CD4-positive, alpha-beta T cell (primary cell): ENCODE data around the gene REXO5. TPM values are rescaled to one million over a fixed set of nuclear protein-coding genes. Genes with fewer than 3 reads are reported as not detected.

ENCODE experiments used
- ATAC-seq: fragments of 200-7000 bp; cut with Tn5 transposase; one replicate; pipeline ENCODE4 v1.10.0; 2022; ENCODE audit warnings: mild to moderate bottlenecking; ENCODE audit not compliant: poor library complexity
- CTCF ChIA-PET: fragments of 350-600 bp; sonication (Branson Sonifier 250); formaldehyde crosslinking; loops from one replicate; lab custom pipeline; 2021; ENCODE audit warnings: antibody characterized with exemption, inconsistent platforms; lab: Charles Lee
- POLR2A ChIA-PET: fragments of 350-600 bp; sonication (Branson Sonifier 250); formaldehyde crosslinking; loops from one replicate; lab custom pipeline; 2021; ENCODE audit warnings: antibody characterized with exemption, inconsistent platforms; lab: Charles Lee
- DNase-seq, 14 experiments: peaks; one replicate each; pipeline ENCODE4 v3.0.0-alpha.2; 2013 to 2020; ENCODE audit warnings: mixed read lengths in 2 of 14
- H3K27ac ChIP-seq, 2 donors: one replicate each; pipeline versions ENCODE4 v1.5.1 to v1.7.0; 2013; ENCODE audit warnings: low read length in 2 of 2, low read depth in 1 of 2, mild to moderate bottlenecking in 1 of 2
- H3K27me3 ChIP-seq, 2 experiments: 1 replicate in 1 of 2; 2 replicates in 1 of 2; pipeline versions ENCODE4 v1.6.1 to v1.7.0; 2013; ENCODE audit warnings: low read length in 2 of 2, control low read depth in 1 of 2, mild to moderate bottlenecking in 1 of 2, moderate library complexity in 1 of 2; ENCODE audit not compliant: insufficient read depth in 2 of 2, control insufficient read depth in 1 of 2
- H3K36me3 ChIP-seq: one replicate; pipeline ENCODE4 v1.6.1; 2013; ENCODE audit warnings: low read length, control low read depth; ENCODE audit not compliant: insufficient read depth
- H3K4me1 ChIP-seq: one replicate; pipeline ENCODE4 v1.6.1; 2013; ENCODE audit warnings: low read length, control low read depth; ENCODE audit not compliant: insufficient read depth
- H3K4me3 ChIP-seq: one replicate; pipeline ENCODE4 v1.5.1; 2013; ENCODE audit warnings: mild to moderate bottlenecking, low read length, moderate library complexity
- H3K9me3 ChIP-seq, 2 experiments: 1 replicate in 1 of 2; 2 replicates in 1 of 2; pipeline versions ENCODE4 v1.6.1 to v1.7.0; 2013; ENCODE audit warnings: low read length in 2 of 2, mild to moderate bottlenecking in 2 of 2, control low read depth in 1 of 2, moderate library complexity in 1 of 2; ENCODE audit not compliant: control insufficient read depth in 1 of 2, insufficient read depth in 1 of 2
- H3K27ac Mint-ChIP-seq: one replicate; pipeline ENCODE4 v1.8.0; 2020; ENCODE audit warnings: mixed read lengths
- H3K27me3 Mint-ChIP-seq: one replicate; pipeline ENCODE4 v1.8.0; 2021; ENCODE audit warnings: mixed read lengths
- H3K36me3 Mint-ChIP-seq: one replicate; pipeline ENCODE4 v1.8.0; 2021; ENCODE audit warnings: low read depth, mixed read lengths
- H3K4me1 Mint-ChIP-seq: one replicate; pipeline ENCODE4 v1.8.0; 2021; ENCODE audit warnings: low read depth, mixed read lengths
- H3K4me3 Mint-ChIP-seq: one replicate; pipeline ENCODE4 v1.8.0; 2020; ENCODE audit warnings: mild to moderate bottlenecking, mixed read lengths
- H3K9me3 Mint-ChIP-seq: one replicate; pipeline ENCODE4 v1.8.0; 2020; ENCODE audit warnings: mixed read lengths
- intact Hi-C, 2 experiments: fragments of 100-400 bp; cut with DNase I in 1 of 2; cut with micrococcal nuclease in 1 of 2; formaldehyde crosslinking; loops; one replicate each; pipeline versions ENCODE4 v1.15.1 to v1.9.0; 2023 to 2025; cut with DNase I, micrococcal nuclease
- total RNA-seq, 174 experiments: library from RNA in 2 of 174; stranded (reverse) in 2 of 174; gene quantifications; one replicate each; pipeline ENCODE4 v1.2.3 and lab custom pipeline; 2021 to 2026
- TF ChIP-seq, protein P1 (sequence below): fragments of 200-600 bp; IDR thresholded peaks from one replicate; pipeline ENCODE4 v1.8.0; 2022; ENCODE audit warnings: antibody characterized with exemption, mild to moderate bottlenecking

The REXO5 gene
- total RNA-seq, 2 experiments from 2014 or later, result 0.56 TPM; not detected in 1

- Mint-ChIP-seq H3K36me3 (no peaks in the 10 kb centered on the region), H3K4me3 (no peak overlapping the region), H3K27me3 (no peaks in the 10 kb centered on the region), H3K4me1 (no peaks in the 10 kb centered on the region), H3K27ac (no peak overlapping the region), H3K9me3 (no peaks in the 10 kb centered on the region)
- Histone ChIP-seq H3K36me3 (no peaks in the 10 kb centered on the region), H3K4me3 (no peak overlapping the region), H3K27me3 (no peaks in the 10 kb centered on the region), H3K9me3 (no peaks in the 10 kb centered on the region), H3K27ac (no peak overlapping the region), H3K4me1 (no peaks in the 10 kb centered on the region)
- intact Hi-C loops, result no loop called here
- ATAC-seq (no peak), DNase-seq (no peak)
- ChIA-PET CTCF (no interaction called here), POLR2A (no interaction called here)
- TF ChIP-seq, protein P1, sequence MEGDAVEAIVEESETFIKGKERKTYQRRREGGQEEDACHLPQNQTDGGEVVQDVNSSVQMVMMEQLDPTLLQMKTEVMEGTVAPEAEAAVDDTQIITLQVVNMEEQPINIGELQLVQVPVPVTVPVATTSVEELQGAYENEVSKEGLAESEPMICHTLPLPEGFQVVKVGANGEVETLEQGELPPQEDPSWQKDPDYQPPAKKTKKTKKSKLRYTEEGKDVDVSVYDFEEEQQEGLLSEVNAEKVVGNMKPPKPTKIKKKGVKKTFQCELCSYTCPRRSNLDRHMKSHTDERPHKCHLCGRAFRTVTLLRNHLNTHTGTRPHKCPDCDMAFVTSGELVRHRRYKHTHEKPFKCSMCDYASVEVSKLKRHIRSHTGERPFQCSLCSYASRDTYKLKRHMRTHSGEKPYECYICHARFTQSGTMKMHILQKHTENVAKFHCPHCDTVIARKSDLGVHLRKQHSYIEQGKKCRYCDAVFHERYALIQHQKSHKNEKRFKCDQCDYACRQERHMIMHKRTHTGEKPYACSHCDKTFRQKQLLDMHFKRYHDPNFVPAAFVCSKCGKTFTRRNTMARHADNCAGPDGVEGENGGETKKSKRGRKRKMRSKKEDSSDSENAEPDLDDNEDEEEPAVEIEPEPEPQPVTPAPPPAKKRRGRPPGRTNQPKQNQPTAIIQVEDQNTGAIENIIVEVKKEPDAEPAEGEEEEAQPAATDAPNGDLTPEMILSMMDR, result no peak
These were observed 24.0 kb downstream of the REXO5 start for GRCh38 chr16:20830372-20830771.

GRCh38 chr16:20833086-20833485 lies 26.8 kb downstream of the REXO5 start:
- Histone ChIP-seq H3K27ac (no peak overlapping the region), H3K4me3 (no peak overlapping the region), H3K36me3 (no peaks in the 10 kb centered on the region), H3K4me1 (no peaks in the 10 kb centered on the region), H3K27me3 (no peaks in the 10 kb centered on the region), H3K9me3 (peaks cover 3 to 6% of the 10 kb centered on the region in 2 experiments)
- H3K4me1 Mint-ChIP-seq, result no peaks in the 10 kb centered on the region
- TF ChIP-seq, protein P1, result no peak
- intact Hi-C loops, result no loop called here
- no peak overlapping the region for H3K4me3 Mint-ChIP-seq
- no peak overlapping the region for H3K27ac Mint-ChIP-seq
- ATAC-seq (no peak), DNase-seq (no peak)
- peaks cover 16% of the 10 kb centered on the region for H3K36me3 Mint-ChIP-seq
- peaks cover 5% of the 10 kb centered on the region for H3K9me3 Mint-ChIP-seq
- ChIA-PET CTCF (interaction anchor here (0.9 to 2.6 kb wide), 2 partner anchors 11 to 17 kb away, joined by 3 to 6 read pairs; no protein-coding TSS in a partner anchor), POLR2A (no interaction called here)
- H3K27me3 Mint-ChIP-seq, result no peaks in the 10 kb centered on the region

DNA sequence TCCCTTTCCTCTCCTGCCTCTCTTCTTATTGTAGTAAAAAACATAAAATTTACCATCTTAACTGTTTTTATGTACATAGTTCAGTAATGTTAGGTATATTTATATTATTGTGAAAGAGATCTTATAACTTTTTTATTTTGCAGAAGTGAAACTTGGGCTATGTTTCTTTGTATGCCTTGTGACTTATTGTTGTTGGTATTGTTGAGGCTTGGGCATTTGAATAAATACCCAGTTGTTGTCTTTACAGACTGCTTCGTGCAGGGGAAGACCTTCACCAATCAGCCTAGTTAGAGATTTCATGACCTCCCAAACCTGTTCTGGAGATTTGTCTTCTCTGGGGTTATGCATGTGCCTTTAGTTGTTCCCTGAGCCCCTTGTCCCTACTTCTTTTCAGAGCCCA lies 31.9 kb downstream of the REXO5 start:
- CTCF ChIA-PET, result no interaction called here

More for the DNA sequence above, 31.9 kb downstream of the REXO5 start:
- no peaks in the 10 kb centered on the region for H3K36me3 ChIP-seq
- ATAC-seq, result no peak
- H3K27me3 ChIP-seq, result no peaks in the 10 kb centered on the region
- no peak for DNase-seq
- no peaks in the 10 kb centered on the region for H3K4me1 ChIP-seq
- POLR2A ChIA-PET, result no interaction called here
- no peak overlapping the region for H3K27ac ChIP-seq
- H3K9me3 ChIP-seq, result peaks cover 3 to 6% of the 10 kb centered on the region in 2 experiments
- H3K9me3 Mint-ChIP-seq, result peaks cover 5% of the 10 kb centered on the region
- H3K27me3 Mint-ChIP-seq, result no peaks in the 10 kb centered on the region
- H3K27ac Mint-ChIP-seq, result no peak overlapping the region
- peaks cover 16% of the 10 kb centered on the region for H3K36me3 Mint-ChIP-seq
- peaks cover under 1% of the 10 kb centered on the region for H3K4me1 Mint-ChIP-seq
- no peak overlapping the region for H3K4me3 ChIP-seq
- TF ChIP-seq, protein P1, result no peak
- H3K4me3 Mint-ChIP-seq, result no peak overlapping the region
- intact Hi-C loops, result no loop called here
